ENCODE measurements around the gene AP3S2. TPM values are rescaled to one million over a fixed set of nuclear protein-coding genes. Genes with fewer than 3 reads are reported as not detected.
"Not testable (repeated sequence)": the region's sequence is repeated elsewhere in the genome, so short reads cannot be mapped to it uniquely, and the experiment has no call there.

AP3S2 gene
- total and polyA plus RNA-seq, 8 donors: 11.0 to 25.2 (median 17.7) TPM

DNA sequence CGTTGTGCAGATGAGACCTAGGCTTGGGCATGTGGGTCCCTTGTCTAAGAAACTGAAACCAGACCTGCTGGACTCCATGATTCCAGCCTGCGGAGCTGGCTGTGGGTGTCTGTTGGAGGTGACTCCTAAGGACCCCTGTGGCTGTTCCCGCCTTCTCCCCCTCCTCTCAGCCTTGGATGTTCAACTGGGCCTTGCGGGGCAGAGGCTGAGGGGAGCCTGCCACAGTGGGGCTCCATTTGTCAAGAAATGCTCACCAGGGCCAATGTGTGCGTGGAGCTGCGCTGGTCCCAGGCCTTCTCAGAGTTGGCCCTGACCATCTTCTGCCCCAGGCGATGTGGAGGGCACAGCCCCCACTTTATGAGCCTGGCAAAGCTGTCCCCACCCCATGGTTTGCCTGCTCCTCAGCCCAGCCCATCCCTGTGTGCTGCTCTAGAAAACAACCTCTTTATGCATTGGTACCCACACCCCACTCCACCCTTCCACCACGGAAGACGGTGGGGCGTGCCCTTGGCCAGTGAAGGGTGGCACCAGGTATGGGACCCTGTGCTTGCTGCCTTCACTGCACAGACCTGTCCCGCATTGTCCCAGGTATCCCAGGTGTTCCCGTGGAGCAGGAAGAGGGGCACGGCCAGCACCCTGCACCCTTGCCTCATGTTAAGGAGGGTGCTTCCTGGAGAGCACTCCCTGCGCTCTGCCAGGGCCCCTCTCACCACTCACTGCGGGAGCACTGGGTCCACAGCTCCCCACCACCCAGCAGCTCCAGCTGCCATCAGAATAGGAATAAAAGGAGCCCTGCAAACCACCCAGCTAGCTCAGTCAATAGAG, 109.7 kb downstream of the AP3S2 start:
- Histone ChIP-seq H3K27ac (peak overlapping the region in 3 of 4 donors; percentile 5 to 61 (median 28)), H3K4me1 (peaks cover 9 to 34% (median 16%) of the 10 kb centered on the region in 3 donors), H3K27me3 (no peaks in the 10 kb centered on the region), H3K9me3 (no peaks in the 10 kb centered on the region), H3K4me3 (no peak overlapping the region), H3K36me3 (peaks cover 0 to 21% (median 10%) of the 10 kb centered on the region in 3 donors)
- intact Hi-C loops (cut with DNase I): no loop called here
- 73 to 75% methylated on average over 15 of the region's 15 CpGs for WGBS, 2 donors
- ATAC-seq: peak; percentile 14 to 24 (median 22)
- TF ChIP-seq, protein P1, sequence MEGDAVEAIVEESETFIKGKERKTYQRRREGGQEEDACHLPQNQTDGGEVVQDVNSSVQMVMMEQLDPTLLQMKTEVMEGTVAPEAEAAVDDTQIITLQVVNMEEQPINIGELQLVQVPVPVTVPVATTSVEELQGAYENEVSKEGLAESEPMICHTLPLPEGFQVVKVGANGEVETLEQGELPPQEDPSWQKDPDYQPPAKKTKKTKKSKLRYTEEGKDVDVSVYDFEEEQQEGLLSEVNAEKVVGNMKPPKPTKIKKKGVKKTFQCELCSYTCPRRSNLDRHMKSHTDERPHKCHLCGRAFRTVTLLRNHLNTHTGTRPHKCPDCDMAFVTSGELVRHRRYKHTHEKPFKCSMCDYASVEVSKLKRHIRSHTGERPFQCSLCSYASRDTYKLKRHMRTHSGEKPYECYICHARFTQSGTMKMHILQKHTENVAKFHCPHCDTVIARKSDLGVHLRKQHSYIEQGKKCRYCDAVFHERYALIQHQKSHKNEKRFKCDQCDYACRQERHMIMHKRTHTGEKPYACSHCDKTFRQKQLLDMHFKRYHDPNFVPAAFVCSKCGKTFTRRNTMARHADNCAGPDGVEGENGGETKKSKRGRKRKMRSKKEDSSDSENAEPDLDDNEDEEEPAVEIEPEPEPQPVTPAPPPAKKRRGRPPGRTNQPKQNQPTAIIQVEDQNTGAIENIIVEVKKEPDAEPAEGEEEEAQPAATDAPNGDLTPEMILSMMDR (IDR thresholded peaks at IDR 0.05): no peak
- DNase-seq: peak in 4 of 6 donors; percentile 38 to 69 (median 42)
- no peak for FAIRE-seq

DNA sequence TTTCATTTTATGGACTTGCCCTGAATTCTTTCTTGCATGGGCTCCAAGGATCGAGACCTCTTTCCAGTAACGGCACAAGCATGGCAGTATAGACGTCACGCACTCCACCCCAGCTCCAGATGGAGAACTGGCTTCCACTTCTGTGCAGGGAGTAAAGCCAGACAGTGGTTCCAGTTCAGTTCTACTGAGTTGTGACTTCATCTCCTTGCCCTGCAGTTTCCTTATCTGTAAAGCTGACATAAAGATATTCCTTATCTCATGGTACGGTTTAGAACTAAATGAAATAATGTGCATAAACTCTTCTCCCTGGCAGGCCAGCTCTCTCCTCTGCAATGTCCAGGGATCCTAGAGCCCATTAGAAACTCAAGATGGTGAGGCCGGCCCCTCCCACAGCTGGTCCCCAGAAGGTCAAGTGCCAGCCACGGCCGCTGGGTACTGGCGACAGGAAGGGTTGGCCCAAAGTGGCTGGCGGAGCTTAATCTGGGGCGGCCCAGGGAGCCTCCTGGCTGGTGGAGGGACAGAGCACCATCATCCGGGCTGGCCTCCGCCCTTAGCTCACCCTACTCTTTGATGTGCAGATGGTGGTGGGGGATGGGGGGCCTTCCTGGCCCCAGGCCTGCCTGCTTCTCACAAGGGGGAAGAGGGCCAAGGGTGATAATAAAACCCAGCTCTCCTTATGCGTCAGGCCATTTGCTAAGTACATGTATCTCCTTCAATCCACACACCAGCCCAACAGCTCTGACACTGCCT, 110.5 kb downstream of the AP3S2 start:
- Histone ChIP-seq H3K36me3 (peaks cover 0 to 13% (median 6%) of the 10 kb centered on the region in 3 donors), H3K4me3 (no peak overlapping the region), H3K27ac (peak overlapping the region in 2 of 4 donors; percentile 21 to 28), H3K9me3 (no peaks in the 10 kb centered on the region), H3K4me1 (peaks cover 9 to 34% (median 16%) of the 10 kb centered on the region in 3 donors), H3K27me3 (no peaks in the 10 kb centered on the region)
- FAIRE-seq: no peak
- DNase-seq: peak in 4 of 6 donors; percentile 54 to 84 (median 64)
- WGBS, 2 donors: 43 to 45% methylated on average over 14 of the region's 14 CpGs
- intact Hi-C loops (cut with DNase I): no loop called here
- peak; percentile 40 to 55 (median 48) for ATAC-seq
- TF ChIP-seq, protein P1 (IDR thresholded peaks at IDR 0.05): no peak

DNA sequence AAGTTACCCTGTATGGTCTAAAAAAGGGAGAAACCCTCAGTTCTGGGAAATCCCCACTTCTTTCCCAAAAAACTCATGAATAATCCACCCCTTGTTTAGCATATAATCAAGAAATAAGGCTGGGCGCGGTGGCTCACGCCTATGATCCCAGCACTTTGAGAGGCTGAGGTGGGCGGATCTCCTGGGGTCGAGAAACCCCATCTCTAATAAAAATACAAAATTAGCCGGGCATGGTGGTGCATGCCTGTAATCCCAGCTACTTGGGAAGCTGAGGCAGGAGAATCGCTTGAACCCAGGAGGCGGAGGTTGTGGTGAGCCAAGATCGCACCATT, 111.2 kb downstream of the AP3S2 start:
- peaks cover 9 to 34% (median 16%) of the 10 kb centered on the region in 3 donors for H3K4me1 ChIP-seq
- H3K36me3 ChIP-seq; FAIRE-seq; intact Hi-C loops (cut with DNase I); H3K4me3 ChIP-seq; H3K9me3 ChIP-seq; H3K27ac ChIP-seq; ATAC-seq; H3K27me3 ChIP-seq: not testable (repeated sequence)
- WGBS, 2 donors: 93 to 94% methylated on average over 9 of the region's 9 CpGs
- peak in 2 of 6 donors; percentile 12 to 21 for DNase-seq

DNA sequence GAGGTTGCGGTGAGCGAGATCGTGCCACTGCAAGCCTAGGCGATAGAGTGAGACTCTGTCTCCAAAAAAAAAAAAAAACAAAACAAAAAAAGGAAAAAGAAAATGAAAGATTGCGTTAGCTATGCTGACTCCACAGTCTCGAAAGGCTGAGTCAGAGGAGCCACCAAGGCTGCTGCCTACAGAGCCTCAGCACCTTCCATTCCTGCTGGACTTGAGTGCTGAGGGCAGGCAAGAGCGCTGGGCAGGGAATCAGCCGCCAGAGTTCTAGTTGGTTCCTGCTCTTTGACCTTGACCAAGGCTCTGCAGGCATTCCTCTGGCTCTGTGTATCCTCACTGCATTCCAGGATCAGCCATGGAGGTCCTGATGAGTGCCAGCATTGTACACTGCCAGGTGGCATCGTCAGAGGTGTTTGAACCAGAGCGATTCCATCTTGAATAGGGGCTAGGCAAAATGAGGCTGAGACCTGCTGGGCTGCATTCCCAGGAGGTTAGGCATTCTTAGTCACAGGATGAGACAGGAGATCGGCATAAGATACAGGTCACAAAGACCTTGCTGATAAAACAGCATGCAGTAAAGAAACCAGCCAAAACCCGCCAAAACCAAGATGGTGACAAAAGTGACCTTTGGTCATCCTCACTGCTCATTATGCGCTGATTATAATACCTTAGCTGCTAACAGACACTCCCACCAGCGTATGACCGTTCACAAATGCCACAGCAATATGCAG, 111.7 kb downstream of the AP3S2 start:
- Histone ChIP-seq H3K27ac (no peak overlapping the region), H3K9me3 (no peaks in the 10 kb centered on the region), H3K4me3 (no peak overlapping the region), H3K27me3 (no peaks in the 10 kb centered on the region), H3K36me3 (peaks cover 0 to 5% (median 4%) of the 10 kb centered on the region in 3 donors), H3K4me1 (peaks cover 9 to 34% (median 16%) of the 10 kb centered on the region in 3 donors)
- FAIRE-seq: no peak
- intact Hi-C loops (cut with DNase I): no loop called here
- WGBS, 2 donors: 73 to 76% methylated on average over 15 of the region's 15 CpGs
- TF ChIP-seq, protein P1 (IDR thresholded peaks at IDR 0.05): no peak
- DNase-seq: peak in 4 of 6 donors; percentile 29 to 52 (median 38)
- peak; percentile 30 to 56 (median 44) for ATAC-seq

DNA sequence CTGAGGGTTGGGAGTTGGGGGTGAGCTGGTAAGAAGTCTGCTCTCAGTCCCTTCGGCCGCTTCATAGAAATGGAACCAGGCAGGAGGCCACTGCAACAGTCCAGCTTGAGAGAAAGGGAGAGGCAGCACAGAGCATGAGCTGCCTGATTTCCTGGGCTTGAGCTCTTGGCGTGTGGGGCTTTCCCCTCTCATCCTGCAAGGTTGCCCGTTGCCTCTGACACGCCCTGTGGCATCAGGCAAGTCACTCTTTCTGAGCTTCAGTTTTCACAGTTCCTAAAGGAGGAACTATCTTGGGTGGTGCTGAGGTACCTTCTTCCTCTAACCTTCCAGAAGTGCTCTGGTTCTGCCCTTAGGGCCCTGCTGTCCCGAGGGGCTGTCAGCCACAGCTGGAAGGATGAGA, 112.7 kb downstream of the AP3S2 start:
- Histone ChIP-seq H3K27me3 (no peaks in the 10 kb centered on the region), H3K27ac (no peak overlapping the region), H3K4me1 (peaks cover 8 to 30% (median 13%) of the 10 kb centered on the region in 3 donors), H3K36me3 (peaks cover 0 to 5% (median 4%) of the 10 kb centered on the region in 3 donors), H3K4me3 (no peak overlapping the region), H3K9me3 (no peaks in the 10 kb centered on the region)
- ATAC-seq (no peak), FAIRE-seq (no peak), DNase-seq (peak in 1 of 6 donors; percentile 35)
- TF ChIP-seq, protein P1 (IDR thresholded peaks at IDR 0.05): no peak
- 90 to 91% methylated on average over 6 of the region's 6 CpGs for WGBS, 2 donors
- intact Hi-C loops (cut with DNase I): no loop called here

Measured in pancreas (tissue), 10 donors.